ENCODE results near the gene PRR29.
A peak's percentile ranks its signal among the peaks of the same experiment; 100 is the strongest.
"Not testable (repeated sequence)": the region's sequence is repeated elsewhere in the genome, so short reads cannot be mapped to it uniquely, and the experiment has no call there.

The PRR29 gene

DNA sequence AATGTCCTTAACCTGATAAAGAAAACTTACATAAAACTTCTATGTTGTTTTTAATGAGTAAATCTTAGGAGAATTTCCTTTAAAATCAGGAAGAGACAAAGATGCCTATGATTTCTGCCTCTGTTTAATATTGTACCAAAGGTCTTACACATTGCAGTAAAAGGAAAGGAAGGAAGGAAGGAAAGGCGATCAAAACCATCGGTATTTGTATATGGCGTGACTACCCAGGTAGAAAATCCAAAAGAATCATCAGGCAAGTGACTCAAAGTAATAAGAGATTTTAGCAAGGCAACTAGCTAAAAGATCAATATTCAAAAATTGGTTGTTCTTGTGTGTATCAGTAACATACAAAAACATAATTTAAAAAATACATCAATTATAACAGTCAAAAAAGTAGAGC, 18.8 kb downstream of the PRR29 start:
- no peak for DNase-seq

DNA sequence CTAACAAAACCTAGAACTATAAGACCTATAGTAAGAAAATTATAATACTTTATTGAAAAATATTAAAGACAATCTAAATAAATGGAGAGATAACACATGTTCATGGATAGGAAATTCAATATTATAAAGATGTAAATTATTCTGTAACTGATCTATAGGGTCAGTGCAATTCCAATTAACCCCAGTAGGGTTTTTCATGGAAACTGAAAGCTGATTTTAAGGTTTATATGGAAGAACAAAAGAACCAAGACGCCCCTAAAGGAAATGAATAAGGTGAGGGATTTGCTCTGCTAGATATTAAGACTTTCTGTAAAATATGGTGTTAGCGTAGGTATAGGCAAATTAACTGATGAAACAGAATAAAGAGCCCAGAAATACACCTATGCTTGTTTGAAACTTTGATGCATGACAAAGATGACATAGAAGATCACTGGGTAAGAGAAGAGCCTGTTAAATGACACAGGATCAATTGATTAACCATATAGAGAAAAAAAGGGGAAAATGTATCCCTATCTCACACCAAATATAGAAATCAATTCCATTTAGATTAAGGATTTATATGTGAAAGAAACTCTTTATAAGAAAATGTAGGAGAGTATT, 19.3 kb downstream of the PRR29 start:
- no peak for DNase-seq

DNA sequence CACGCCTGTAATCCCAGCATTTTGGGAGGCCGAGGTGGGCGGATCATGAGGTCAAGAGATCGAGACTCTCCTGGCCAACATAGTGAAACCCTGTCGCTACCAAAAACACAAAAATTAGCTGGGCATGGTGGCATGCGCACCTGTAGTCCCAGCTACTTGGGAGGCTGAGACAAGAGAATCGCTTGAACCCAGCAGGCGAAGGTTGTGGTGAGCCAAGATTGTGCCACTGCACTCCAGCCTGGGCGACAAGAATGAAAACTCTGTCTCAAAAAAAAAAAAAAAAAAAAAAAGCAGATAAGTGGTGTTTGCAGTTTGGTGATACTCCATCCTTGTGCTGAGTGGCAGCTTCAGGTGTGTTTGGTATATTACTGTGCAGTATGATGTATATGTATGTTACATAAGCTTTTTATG, 21.4 kb downstream of the PRR29 start:
- not testable (repeated sequence) for DNase-seq

DNA sequence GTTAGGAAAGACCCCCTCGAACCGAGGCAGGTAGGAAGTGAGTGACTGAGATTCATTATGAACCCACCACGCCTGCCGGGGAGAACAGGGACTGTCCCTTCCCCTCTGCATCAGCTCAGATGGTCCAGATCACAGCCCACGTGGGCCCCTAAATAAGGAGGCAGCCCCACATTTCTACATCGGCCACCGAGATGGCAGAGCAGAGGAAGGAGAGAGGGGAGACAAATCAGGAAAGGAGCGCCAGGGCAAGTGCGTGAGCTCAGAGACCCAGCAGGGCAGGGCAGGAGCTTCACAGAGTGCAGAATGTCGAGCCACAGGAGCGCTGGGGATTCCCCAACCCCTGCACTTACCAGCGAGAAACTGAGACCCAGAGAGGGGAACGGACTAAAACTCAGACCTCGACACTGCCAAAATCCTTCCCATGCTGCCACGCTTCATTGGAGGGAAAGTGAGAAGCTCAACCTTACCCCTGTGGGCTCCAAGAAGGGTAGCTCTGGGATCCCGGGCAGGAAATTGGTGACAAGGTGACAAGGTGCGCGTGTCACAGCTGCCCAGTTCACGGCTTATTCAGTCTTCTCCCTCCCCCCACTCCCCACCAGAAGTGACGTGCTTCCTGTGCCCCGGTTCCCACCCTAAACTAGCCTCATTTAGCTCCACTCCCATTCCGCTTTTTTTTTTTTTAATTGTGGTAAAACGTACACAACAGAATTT, 22.1 kb downstream of the PRR29 start, which contains the start of gene ICAM2:
Gene ICAM2, minus strand, starts transcription at position 578 of the 711 bp plus-strand sequence. CDS start 13,942 bp downstream, outside the sequence.
- no peak for DNase-seq

DNA sequence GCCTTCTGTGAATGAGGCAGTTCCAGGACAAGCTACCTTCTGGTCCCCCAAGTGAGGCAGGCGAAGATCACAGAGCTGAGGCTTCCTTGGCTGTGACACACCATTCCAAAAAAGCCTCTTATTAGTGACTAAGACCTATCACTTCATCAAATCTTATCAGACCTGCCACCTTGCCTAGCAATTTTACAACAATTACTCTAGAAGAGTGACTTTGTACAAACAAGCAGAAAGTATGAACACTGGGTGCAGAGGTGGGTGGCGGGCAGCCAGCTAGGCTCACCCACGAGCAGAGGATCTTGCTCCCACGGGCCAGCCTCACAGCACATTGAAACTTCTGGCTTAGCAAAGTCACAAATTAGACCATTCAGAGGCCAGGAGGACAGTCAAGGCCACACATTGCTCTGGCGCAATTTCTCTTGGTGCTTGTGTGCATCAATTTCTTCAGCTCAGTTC, 24.5 kb downstream of the PRR29 start:
- DNase-seq: no peak

DNA sequence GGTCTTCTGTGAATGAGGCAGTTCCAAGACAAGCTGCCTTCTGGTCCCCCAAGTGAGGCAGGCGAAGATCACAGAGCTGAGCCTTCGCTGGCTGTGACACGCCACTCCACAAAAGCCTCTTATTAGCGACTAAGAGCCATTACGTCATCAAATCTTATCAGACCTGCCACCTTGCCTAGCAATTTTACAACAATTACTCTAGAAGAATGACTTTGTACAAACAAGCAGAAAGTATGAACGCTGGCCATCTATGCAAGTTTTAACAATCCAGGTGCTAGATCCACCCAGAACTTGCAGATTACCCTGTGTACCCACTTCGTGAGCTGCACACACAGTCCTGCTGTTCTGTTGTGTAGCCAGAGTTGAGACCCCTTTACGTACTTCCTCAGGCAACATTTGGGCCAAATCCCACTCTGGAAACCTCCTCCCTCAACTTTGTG, 26.1 kb downstream of the PRR29 start:
- no peak for DNase-seq

DNA sequence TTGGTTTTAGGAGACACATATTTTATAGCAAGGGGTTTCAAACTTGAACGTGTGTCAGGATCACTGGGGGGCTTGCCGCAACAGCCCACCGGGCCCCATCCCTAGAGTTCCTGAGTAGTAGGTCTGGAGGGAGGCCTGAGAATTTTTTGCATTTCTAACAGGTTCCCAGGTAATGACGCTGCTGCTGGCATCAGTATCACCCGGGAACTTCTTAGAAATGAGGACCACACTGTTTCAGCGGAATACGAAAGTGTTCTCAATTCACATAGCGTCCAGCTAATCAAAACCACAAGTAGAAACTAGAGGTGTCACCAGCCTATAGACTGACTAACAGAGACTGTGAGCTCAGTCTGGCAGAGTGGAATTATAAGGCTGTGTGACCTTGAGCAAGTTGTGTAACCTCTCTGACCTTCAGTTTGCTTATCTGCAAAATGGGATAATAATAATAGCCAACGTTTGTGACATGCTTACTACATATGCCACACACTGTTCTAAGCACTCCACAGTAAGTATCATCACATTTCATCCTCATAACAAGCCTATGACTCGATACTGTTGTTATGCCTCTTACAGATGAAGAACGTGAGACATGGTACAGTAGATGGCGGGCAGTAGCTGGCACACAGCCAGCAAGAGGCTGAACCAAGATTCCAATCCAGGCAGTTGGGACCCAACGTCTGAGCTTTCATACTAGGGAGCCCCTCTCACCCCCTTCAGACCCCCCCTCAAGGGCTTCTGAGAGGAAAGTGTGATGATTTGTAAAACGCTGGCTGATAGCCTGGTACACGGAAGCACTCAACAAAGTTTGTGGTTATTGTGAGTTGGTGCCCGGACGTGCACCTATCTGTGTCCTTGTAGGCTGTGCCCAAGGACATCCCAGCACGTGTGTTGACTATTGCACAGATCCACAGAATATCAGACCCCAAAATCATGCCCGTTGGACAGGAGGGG, 26.9 kb downstream of the PRR29 start:
- DNase-seq: no peak

DNA sequence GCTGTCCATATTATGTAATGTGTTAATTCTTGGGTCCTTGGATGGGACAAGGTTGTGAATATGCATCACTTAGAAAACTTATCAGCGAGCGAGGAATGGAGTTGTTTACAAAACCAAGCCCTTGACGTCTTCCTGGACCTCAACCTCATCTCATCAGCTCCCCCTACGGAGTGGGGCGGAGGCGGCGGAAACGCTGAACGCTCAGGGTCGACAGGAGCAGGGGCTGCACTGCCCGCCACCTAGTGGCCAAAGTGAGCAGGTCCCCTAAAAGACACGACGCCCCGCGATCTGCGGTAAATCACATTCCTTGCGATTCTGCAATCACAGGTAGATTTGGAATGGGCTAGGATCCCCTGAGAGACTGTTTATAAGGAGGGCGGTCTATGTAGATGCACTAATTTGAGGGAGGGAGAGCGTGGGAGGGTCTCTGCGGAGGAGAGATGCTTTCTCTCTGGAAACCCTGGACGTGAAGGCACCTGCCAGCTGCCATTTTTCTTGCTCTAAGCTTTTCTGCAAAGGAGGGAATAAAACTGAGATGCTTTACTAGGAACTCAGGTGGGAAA, 27.7 kb downstream of the PRR29 start:
- peak; percentile 26 to 30 for DNase-seq

DNA sequence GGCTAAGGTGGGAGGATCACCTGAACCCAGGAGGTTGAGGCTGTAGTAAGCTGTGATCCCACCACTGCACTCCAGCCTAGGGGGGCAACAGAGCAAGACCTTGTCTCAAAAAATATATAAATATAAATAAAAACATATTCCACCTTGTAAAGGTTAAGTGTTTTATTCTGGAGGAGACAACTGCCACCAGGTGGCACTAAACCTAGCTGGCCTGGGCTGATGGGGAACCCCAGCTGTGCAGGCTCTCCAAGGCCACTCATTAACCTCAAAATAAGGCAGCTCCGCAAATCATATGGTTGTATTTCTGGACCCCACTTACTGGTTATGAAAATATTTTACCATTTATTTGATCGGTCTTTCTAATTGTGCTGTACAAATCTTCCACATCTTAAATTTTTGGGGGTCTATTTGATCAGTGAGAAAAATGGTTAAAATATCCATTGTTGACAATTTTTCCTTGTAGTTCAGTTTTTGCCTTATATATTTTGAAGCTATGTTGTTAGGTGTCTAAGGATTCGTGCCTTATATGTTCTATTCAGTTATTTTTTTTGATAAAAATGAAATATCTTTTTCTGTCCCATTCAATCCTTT, 30.8 kb downstream of the PRR29 start:
- peak in 1 of 2 experiments; percentile 47 for DNase-seq

DNA sequence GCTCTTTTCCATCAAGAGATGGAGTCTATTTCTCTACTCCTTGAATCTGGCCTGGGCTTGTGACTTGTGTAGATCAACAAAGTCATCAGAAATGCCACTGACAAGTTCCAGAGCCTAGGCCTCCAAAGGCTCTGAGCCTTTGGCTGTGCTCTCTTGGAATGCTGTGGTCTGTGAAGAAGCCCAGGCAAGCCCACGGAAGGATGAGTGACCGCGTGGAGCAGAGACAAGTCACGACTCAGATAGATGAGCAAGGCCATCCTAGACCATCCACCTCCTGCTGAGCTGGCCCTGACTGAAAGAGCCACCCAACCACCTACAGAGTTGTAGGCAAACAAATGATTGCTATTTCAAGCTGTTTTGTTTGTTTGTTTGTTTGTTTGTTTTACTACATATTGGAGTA, 33.9 kb downstream of the PRR29 start:
- DNase-seq: no peak

DNA sequence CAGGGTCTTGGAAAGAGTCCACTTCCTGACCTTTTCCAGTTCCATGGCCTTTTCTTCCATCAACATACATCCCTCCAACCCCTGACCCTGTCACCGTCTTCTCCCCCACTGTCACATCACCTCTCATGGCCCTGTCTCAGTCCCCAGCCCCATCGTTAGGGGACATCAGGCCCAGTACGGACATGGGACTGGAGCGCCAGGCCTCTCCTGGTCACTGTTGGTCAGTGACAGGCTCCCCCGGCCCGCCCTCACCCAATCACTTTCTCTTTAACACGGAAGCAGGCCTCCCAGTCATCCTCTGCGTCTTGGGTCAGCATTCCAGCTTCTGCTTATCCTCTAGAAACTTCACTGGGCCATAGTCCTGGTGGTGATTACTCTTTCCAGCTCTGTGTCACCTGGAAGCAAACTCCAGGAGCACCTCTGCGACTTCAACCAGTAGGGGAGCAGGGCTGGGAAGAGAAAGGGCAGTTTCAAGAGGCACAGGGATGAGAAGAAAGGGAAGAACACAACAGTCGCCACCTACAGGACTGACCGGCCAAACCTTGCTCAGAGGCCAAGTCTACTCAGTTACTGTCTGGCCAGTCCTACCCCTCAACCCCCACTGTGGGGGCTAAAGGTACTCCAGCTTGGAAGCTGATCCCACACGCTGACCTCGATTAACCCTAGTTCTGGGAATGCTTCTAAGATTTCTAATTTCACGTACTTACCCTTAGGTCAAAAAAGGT, 38.2 kb downstream of the PRR29 start:
- DNase-seq: no peak

DNA sequence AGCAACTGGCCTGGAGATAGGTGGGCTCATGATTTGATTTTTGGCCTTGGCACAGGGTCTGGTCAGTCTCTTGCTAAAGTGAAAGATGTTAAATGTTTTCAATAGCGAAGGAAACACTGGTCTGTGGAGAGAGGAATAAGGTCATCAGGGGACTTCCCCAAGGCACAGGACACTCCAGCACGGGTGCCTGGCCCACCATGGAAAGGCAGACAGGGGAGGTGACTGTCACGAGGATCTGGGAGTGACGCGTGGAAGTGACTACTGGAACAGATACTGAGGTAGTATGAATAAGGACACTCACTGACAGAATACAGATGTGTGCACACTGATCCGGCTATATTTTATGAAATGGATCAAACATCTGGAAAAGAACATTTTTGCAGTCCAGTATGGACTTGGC, 39.0 kb downstream of the PRR29 start:
- DNase-seq: no peak

DNA sequence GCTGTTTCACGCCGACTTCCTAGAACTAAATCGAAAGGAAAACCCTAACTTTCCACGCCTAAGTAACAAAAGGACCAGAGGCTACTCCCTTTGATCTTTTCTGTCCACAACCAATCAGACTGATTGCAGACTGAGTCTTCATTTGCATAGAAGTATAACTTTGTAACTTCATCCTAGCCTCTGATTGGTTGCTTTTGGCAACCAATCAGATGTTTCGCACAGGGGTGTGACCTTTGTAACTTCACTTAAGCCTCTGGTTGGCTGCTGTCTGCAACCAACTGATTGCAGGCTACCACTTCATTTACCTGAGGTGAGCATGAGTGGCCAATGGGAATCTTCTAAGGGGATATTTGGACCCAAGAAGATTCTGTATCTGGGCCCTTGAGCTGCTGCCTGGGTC, 39.7 kb downstream of the PRR29 start:
- no peak for DNase-seq

DNA sequence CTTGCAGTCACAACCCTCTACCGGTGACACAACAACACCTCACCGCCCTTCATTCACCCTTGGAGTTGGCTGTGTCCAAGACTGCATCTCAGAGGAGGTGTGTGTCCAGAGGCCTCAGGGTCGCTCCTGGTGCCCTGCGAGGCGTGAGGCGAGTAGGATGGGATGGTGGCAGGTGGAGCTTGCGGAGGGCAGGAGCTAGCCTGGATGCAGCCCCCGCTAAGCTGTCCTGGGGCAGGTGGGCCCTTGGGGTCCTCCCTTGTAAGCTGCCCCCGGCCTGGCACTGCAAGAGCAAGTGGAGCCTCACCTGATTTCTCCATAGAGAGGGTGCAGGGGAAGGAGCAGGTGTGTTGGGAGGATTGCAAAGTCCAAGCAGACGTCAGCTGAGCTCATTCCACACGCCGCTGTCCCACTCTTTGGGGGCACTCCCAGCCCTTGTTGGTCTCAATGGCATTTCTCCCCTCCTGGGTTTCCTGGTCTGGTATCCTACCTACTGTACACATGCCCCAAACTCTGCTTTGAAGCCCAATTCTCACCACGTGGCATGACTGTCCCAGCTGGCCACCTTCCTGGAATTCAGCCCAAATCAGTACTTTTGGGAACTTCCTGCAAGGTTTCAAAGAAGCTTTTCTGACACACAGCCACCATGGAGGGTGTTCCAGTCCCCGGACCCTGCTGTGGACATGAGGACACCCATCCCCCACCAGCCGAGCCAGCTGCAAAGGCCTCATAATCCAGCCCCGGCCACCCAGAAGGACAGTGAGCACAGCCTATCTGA, 40.4 kb downstream of the PRR29 start:
- DNase-seq: no peak

DNA sequence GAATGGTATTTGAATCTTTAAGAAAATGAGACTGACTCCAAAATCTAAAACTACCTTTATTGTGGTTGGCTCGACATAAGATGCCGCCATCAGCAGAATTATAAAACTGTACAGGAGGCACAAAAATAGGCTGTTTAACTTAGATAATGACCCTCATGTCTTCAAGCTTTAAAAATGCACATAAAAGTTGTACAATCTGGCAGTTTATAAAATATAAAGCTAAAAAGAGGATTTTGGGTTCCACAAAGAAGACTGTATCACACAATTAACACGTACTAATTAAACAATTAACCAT, 40.9 kb downstream of the PRR29 start:
- no peak for DNase-seq

DNA sequence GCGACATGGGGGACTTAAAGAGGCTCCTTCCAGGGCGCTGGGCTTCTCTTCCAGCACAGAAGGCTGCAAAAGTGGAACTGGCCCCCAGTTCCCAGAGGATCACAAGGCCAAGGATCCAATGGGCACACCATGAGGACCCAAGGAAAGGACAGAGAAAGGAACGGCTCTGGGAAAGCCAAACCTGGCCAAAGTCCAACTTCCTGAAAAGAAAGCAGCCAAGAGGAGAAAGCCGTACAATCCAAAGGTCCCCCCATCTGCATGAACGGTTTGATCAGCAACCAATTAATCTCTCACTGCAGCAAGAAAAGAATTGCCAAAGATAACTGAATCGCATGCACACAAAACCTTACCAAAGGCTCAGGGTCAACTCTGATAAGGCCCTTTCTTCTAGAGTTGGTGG, 42.1 kb downstream of the PRR29 start:
- DNase-seq: no peak

DNA sequence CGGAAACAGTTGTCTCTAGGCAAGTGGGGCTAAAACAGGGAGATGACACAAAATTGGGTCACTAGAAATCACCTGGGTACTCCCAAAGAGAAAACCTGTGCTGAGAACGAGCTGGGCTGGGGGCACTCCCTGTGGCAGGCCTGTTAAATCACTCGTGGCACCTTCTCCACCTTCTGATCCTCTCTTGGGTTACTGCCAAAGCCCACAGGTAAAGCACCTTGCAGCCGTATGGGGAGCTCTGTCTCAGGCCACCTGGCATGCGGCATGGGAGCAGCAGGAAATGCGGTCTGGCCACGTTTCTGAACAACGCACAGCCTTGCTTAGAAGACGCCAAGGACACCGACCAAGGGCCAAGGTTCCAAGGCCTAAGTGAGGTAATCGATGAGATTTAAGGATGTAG, 43.8 kb downstream of the PRR29 start:
- DNase-seq: no peak

DNA sequence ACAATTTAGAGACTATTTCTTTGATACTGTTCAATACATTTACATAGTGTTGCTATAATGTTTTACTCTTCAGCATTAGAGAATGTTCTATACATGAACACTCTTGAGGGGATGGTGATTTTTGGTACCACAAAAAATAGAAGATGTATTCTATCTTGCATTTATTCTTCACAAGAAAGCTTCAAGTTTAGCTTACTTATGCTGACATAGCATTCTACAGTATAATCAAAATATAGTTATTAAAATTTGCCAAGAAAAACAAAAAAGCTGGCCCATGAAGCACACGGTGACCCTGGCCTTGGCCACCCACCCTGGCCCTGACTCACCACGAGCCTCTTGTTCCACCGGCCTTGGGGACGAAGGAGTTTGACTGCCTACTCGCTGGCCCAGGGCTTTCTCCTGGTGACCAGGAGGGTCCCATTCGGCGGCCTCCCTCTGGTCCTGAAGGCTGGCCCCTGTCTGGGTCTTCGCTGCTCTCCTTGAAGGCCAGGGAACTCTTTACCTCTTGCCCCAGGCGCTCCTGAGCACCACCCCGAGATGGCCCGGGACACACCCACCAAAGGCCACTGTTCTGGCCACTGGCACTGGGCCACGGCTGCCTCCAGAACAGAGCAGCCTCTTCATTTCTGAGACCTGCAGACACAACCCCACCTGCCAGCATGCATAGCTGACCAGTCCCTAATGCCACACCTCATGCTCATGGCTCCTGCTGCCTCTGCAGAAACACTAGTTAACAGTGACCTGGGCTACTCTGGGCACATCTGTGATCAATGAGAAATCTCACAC, 44.7 kb downstream of the PRR29 start:
- DNase-seq: no peak

DNA sequence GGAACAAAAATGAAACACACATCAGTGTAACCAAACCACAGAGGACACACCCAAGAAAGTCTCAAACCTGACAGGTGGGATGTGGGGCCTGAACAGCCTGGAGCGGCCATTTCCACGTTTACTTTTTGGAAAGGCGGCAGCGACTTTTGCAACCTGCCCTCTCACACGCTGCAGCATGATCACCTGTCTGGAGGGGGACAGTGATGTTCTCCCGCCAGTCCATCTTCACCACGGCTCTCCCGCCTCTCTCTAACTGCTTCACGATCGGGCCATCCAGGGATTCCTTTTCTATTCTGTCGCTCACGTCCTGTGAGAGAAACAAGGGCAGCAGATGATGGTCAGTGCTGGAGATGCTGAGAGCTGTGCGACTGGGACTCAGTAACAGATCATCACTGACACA, 47.0 kb downstream of the PRR29 start:
- DNase-seq: no peak

DNA sequence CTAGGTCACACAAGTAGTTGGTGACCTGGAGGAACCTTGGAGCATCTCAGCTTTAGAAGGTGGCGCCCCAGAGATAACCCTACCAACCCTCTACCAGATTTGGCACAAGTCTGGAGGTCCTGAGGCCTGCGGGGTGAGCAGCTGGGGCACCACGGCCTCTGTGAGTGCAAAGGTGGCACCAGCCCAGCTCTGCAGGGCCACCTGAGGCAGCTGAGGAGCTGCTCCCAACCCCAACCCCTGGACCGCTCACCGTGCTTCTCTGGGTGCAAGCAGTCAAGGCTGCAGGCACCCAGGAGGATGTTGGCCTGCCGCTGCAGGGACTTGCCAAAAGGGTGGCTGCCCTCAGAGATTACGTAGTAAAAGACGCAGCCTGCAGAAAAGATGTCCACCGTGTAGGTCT, 50.7 kb downstream of the PRR29 start:
- DNase-seq: no peak

DNA sequence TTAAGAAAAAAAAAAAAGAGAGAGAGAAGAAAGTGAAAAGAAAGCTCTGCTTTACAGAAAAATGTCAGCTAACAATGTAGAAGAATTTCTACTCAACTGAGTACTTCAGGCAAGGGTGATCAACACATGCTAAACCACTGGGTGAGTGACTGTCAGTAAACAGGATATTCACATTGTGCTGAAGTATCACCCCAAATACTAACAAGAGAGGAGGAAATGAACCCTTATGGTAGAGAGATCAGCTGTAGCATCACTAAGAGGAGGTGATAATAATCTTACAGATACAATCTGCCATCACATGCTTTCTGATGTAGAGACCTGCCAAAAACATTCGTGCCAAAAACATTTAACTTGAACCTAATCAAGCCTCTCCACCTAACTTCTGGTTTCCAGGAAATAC, 53.0 kb downstream of the PRR29 start:
- no peak for DNase-seq
